ENCODE results near the gene PIAS4.

Gene PIAS4

DNA sequence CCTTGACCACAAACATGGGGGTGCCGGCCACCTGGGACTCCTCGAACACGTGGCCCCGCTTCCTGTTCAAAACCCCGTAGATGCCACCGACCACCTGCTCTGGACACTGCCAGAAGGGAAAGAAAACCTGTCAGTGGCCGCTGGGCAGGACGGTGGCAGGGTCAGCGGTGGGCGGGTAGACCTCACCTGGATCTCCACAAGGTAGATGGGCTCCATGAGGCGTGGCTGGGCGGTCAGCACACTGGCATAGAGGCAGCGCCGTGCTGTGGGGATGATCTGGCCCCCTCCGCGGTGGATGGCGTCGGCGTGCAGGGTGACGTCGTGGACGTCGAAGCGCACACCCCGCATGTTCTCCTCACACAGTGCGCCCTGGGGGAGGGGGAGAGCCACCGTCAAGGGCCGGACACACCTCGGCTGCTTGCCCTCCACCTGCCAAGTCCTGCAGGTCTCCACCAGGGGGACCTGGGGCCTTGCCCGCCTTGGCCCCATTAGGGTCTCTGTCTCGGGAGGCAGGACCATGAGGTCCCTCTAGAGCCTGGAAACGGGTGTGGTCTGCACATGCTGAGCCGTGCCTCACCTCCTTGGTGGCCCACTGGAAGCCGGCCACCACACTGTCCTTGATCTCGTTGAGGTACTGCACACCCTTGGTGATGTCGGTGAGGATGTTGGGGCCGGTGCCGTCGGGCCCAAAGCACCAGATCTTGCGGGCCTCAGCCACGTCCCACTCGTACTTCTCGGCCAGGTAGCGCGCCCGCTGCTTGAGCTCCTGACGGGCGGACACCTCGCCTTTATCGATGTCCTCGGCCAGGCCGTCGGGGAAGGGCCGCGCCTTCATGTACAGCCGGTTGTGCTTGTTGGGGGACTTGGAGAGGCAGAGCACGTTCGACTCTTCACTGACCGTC, 30.0 kb upstream of the PIAS4 start:
- DNase-seq: no peak

- DNase-seq: no peak
Measured at GRCh38 chr19:3978145-3978544, 29.4 kb upstream of the PIAS4 start.

DNA sequence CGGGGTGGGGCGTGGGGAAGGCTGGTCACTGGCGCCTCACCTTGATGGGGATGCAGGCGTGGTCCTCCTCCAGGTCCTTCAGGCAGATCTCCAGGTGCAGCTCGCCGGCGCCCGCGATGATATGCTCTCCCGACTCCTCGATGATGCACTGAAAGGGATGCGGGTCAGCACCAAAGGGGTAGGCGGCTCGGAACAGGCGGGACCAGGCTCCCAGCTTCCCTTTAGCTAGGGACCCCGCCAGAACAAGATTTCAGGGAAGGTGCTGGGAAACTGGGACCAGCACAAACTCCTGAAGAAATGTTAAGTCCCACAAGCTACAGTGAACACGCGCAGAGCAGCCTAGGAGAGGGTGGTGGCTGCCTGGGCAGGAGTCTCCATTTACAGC, 28.3 kb upstream of the PIAS4 start:
- DNase-seq: no peak

DNA sequence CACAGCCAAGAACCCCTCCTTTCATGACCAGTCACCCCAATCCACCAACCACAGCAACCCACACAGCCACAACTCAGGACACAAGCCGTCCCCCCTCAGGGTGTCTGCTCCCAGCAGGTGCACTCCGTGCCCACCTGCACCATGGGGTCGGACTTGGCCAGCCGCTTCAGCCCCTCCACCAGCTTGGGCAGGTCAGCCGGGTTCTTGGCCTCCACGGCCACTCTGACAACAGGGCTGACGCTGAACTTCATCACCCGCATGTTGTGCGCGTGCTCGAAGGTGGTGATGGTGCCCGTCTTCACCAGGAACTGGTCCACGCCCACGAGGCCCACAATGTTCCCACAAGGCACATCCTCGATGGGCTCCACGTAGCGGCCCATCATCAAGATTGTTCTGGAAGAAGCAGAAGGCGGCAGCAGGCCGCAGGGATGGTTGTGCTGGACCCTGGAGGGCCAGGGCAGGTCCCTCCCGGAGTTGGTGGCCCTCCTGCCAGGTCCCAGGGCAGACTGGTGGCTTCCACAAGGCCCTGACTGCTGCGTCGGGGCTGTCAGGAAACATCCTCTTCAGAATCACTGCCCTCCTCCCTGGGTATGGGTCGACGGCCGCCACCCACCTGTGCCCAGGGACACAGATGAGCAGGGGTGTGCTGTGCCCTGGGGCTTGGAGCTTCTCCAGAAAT, 27.7 kb upstream of the PIAS4 start:
- DNase-seq: no peak

DNA sequence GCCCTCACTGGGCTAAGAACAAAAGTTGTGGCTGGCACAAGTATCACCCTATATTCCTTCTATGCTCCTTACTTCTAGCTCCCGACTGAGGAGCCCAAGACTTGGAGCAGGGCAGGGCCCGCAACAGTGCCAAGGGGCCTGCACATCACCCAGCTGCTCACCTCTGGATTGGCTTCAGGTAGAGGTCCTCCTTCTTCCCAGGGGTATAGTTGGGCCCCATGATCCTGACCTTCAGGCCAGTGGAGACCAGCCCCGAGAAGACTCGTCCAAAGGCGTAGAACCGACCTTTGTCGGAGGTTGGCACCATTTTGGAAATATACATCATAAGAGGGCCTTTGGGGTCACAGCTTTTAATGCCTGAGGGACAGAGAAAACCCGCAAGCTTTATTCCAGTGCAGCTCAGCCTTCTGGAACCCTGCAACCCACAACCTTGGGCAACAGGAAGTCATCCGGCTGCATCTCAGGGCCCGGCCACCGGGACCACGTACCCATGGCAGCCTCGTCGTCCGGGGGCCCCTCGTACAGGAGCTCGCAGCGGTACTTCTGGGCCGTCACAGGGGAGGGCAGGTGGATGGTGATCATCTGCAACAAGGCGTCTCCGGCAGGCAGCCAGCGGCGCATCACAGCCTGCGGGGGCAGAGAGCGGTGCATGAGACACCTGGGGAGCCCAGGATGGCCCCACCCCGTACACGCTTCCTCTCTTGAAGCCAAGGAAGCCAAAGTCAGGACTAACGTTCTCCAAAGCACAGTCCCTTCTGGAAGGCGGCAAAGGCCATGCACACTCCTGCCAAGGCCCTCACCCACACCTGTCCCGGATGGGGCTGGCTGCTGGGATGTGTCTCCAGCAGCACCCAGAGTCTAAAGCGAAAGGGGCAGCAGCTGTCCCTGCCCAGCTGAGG, 26.9 kb upstream of the PIAS4 start:
- DNase-seq: no peak

GRCh38 chr19:3981373-3981735, 26.2 kb upstream of the PIAS4 start:
- DNase-seq: no peak

DNA sequence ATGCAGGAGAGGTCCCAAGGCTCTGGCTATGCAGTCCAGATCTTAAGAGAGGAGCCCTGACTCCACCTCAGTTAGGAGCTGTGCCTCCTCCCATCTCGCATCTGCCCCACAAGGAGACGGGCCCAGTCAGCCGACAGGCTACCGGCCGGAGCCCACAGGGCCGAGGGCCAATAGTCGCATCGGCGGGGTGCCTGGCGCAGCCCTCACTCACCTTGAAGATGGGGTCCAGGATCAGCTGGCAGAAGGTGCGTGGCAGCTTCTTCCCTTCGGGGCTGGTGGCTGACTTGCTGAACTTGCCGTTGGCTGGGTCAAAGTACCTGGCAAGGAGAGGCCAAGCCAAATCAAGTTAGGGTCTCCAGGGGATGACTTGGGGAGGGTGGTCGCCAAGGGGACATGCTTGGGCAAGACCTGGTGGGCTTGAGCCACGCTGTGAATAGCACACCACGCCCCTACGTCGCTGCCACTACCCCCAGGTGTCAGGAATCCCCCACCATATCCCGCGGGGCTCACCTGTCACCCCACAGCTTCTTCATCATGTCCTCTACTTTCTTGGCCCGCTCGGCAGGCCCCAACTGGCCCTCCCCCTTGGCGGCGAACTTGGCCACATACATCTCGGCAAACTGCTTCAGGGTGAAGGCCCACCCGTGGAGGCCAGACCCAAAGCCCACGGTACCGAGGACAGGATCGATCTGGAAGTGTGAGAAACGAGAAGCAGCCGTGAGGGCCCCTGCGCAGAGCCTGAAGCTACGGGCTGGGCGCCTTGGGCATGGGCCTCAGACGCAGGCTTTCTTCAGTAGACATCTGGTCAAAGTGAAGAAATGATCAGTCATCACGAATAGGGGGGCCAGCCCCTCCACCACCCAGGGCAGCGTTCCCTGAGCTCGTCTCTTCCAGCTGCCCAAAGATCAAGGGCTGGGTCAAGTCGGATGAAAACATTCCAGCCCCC, 25.5 kb upstream of the PIAS4 start:
- DNase-seq: no peak

DNA sequence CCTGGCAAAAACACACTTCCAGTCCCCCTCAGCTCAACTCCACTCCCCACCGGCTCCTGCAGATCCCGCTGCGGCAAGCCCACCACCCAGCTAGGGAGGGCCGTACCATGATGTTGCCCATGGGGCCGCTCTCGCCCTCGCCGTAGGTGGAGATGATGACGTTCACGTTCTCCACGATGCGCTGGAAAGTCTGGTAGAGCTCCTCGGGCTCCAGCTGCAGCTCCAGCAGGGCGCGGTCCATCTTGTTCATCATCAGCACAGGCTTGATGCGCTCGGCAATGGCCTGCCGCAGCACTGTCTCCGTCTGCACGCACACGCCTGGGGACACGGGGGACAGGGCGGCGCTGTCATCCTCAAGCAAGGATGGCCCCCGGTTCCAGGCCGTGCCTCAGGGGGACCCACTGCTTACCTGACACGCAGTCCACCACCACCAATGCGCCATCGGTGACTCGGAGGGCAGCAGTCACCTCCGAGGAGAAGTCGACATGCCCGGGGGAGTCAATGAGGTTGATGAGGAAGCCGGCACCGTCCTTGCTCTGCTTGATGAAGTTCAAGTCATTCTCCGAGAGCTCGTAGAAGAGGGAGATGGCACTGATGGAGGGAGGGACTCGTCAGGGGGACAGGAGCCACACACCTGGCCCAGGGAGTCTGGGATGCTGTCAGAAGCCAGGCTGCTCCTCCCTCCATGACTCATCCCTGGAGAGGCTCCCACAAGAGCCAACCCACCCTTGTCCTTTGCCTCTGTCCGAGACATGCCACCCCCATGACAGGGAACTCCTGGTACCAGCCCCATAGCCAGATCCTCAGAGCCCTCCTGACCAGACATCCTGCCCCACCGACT, 24.6 kb upstream of the PIAS4 start:
- no peak for DNase-seq

GRCh38 chr19:3983542-3983914, 24.0 kb upstream of the PIAS4 start:
- DNase-seq: no peak

DNA sequence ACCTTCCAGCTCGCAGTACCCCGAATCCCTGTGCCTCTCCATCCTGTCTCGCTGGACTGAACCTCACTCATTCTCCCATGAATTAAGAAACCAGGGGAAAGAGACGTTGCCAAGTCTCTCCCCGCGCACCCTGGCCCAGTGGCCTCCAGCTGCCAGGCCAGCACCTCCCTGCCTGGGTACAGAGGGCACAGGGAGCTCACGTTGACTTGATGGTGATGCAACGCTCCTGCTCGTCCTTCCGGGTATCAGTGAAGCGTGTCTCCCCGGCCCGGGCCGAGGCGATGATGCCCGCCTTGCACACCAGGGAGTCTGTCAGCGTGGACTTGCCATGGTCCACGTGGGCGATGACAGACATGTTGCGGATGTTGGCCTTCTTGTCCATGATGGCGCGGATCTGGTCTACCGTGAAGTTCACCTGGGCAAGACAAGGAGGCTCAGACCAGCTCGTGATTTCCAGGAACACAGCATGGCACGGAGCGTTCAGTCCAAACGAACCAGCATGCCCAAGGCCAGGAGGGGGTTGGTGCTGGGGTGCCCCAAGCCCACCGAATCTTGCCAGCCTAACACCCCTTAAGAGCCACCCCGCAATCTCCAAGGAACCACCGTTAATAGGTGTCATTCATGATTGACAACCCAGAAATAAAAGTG, 23.5 kb upstream of the PIAS4 start:
- peak; percentile 39 for DNase-seq

GRCh38 chr19:3984584-3984907, 23.0 kb upstream of the PIAS4 start:
- DNase-seq: no peak

- DNase-seq: peak; percentile 93
Measured at GRCh38 chr19:3984908-3985642, 22.5 kb upstream of the PIAS4 start, which contains the start of gene EEF2. Gene EEF2 (minus strand): TSS chr19:3985463. CDS start chr19:3985380, 83 bp downstream.

GRCh38 chr19:3985643-3986259, 21.8 kb upstream of the PIAS4 start:
- no peak for DNase-seq

- peak; percentile 84 for DNase-seq
Measured at GRCh38 chr19:3986260-3987041, 21.1 kb upstream of the PIAS4 start.

DNA sequence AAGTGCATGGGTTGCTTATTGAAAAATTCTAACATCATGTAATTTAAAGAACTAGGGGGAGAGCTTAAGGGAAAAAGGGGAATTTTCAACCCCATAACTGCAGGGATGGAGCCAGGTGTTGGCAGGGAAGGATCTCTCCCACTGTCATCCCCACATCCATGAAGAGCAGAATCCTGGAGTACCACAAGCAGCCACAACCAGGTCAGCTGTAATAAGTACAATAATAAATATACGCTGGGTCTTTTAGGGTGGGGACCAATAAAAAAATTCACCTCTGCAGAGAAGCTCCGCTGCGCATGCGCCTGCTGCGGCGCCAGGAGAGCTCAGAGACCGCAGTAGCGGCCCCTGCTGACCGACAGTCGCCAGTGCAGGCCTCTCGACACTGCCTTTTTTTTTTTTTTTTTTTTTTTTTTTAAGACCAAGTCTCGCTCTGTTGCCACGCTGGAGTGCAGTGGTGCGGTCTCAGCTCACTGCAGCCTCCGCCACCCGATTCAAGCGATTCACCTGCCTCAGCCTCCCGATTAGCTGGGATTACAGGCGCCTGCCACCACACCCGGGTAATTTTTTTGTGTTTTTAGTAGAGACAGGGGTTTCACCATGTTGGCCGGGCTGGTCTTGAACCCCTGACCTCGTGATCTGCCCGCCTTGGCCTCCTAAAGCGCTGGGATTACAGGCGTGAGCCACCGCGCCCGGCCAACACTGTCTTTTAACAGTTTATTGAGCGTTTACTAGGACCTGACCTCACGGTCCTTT, 19.7 kb upstream of the PIAS4 start:
- DNase-seq: peak; percentile 92

DNA sequence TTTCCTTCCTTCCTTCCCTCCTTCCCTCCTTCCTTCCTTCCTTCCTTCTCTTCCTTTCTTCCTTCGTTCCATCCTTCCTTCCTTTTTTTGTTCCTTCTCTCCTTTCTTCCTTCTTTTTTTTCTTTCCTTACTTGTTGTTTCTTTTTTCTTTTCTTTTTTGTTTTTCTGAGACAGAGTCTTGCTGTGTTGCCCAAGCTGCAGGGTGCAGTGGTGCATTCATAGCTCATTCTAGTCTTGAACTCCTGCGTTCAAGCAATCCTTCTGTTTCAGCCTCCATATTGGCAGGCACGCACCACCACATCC, 16.8 kb upstream of the PIAS4 start:
- no peak for DNase-seq

DNA sequence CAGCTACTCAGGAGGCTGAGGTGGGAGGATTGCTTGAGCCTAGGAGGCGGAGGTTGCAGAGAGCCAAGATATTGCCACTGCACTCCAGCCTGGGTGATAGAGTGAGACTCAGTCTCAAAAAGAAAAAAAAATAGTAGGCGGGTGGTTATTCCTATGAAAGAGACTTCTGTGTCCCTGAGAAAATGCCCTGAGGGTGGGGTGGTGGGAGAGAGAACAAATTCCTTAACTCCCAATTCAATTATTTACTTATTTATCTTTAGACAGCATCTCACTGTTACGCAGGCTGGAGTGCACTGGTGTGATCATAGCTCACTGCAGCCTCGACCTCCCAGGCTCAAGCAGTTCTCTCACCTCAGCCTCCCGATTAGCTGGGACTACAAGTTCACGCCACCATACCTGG, 11.9 kb upstream of the PIAS4 start:
- DNase-seq: no peak

Data from CD4-positive, alpha-beta T cell treated with Interleukin-17A for 1 hour (primary cell).